Brain microvascular endothelial cell (primary cell): ENCODE measurements around the gene VENTX.

Source experiments
- DNase-seq: peaks from one replicate; pipeline ENCODE4 v3.0.0-alpha.2; 2020
- H3K27ac ChIP-seq: fragments of 250-450 bp; sonication (Bioruptor Pico); 2 replicates; pipeline ENCODE4 v1.5.1; 2020; ENCODE audit warnings: mild to moderate bottlenecking, moderate library complexity
- H3K27me3 ChIP-seq: fragments of 250-450 bp; sonication (Bioruptor Pico); replicated peaks from 2 replicates; pipeline ENCODE4 v1.5.1; 2020; ENCODE audit warnings: mild to moderate bottlenecking
- H3K36me3 ChIP-seq: fragments of 250-450 bp; sonication (Bioruptor Pico); replicated peaks from 2 replicates; pipeline ENCODE4 v1.5.1; 2020; ENCODE audit warnings: mild to moderate bottlenecking
- H3K4me3 ChIP-seq: 2 replicates; pipeline ENCODE4 v1.5.1; 2011; ENCODE audit warnings: low read depth, mild to moderate bottlenecking, control low read depth, low read length, moderate library complexity
- CTCF ChIP-seq: IDR thresholded peaks from 2 replicates; pipeline ENCODE4 v1.5.1; 2011; ENCODE audit warnings: low read depth, mild to moderate bottlenecking, moderate library complexity, low read length, control low read depth, inconsistent platforms; ENCODE audit errors: missing control alignments
- in situ Hi-C: cut with HindIII; loops from 2 replicates; pipeline ENCODE4 v1.10.0; 2017; ENCODE audit warnings: low sequenced_read_pairs, low pct_ligation_motif_present

The VENTX gene

GRCh38 chr10:133203652-133204195 is 33.9 kb upstream of the VENTX start:
- Histone ChIP-seq H3K27me3 (no peaks in the 10 kb centered on the region), H3K4me3 (no peak overlapping the region), H3K36me3 (no peaks in the 10 kb centered on the region), H3K27ac (no peak overlapping the region)
- DNase-seq: no peak
- no peak for TF ChIP-seq CTCF
- in situ Hi-C loops: no loop called here

- no peak overlapping the region for H3K27ac ChIP-seq
- in situ Hi-C loops: no loop called here
Measured at GRCh38 chr10:133204226-133205015, 33.2 kb upstream of the VENTX start.

GRCh38 chr10:133205146-133205545 is 32.5 kb upstream of the VENTX start:
- no peak for DNase-seq
- Histone ChIP-seq H3K27ac (no peak overlapping the region), H3K4me3 (no peak overlapping the region), H3K27me3 (no peaks in the 10 kb centered on the region), H3K36me3 (no peaks in the 10 kb centered on the region)
- in situ Hi-C loops: no loop called here
- no peak for TF ChIP-seq CTCF

More at GRCh38 chr10:133204226-133205015, 33.2 kb upstream of the VENTX start:
- no peak for TF ChIP-seq CTCF
- H3K4me3 ChIP-seq: no peak overlapping the region
- H3K27me3 ChIP-seq: no peaks in the 10 kb centered on the region
- no peak for DNase-seq
- H3K36me3 ChIP-seq: no peaks in the 10 kb centered on the region

GRCh38 chr10:133206356-133207040 is 31.2 kb upstream of the VENTX start:
- no peak for TF ChIP-seq CTCF
- no peak for DNase-seq
- Histone ChIP-seq H3K27ac (no peak overlapping the region), H3K27me3 (no peaks in the 10 kb centered on the region), H3K4me3 (no peak overlapping the region), H3K36me3 (no peaks in the 10 kb centered on the region)
- in situ Hi-C loops: no loop called here

- no peak overlapping the region for H3K4me3 ChIP-seq
- H3K36me3 ChIP-seq: no peaks in the 10 kb centered on the region
- in situ Hi-C loops: no loop called here
- DNase-seq: no peak
- H3K27me3 ChIP-seq: no peaks in the 10 kb centered on the region
- H3K27ac ChIP-seq: no peak overlapping the region
- no peak for TF ChIP-seq CTCF
Measured at GRCh38 chr10:133207041-133207600, 30.5 kb upstream of the VENTX start.
